ENCODE results near the gene ASPM.

Gene ASPM

DNA sequence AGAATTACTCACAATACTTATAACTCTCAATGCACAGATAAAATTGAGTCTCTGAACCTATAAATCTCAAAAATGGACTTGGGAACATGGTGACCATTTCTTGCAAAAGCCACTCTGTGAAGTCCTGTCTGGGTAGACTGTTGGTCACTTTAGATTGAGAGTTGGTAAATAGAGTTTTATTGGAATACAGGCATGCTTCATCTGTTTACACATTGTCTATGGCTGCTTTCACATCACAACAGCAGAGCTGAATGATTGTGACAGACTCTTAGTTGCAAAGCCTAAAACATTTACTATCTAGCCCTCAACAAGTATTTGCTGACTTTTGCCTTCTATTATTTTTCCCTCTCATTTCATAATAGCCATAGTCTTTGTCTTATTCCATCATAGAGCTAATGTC lies 24.1 kb upstream of the ASPM start:
- Histone ChIP-seq H3K4me3 (ENCODE audit: low read length) (no peak overlapping the region), H3K27me3 (ENCODE audit: control insufficient read depth, insufficient read depth, low read length) (no peaks in the 10 kb centered on the region), H3K27ac (ENCODE audit: low read depth, low read length) (no peak overlapping the region), H3K36me3 (ENCODE audit: control insufficient read depth, insufficient read depth, low read length) (no peaks in the 10 kb centered on the region), H3K9ac (ENCODE audit: low read length) (no peak overlapping the region), H3K4me1 (ENCODE audit: control insufficient read depth, insufficient read depth, low read length) (no peaks in the 10 kb centered on the region)

DNA sequence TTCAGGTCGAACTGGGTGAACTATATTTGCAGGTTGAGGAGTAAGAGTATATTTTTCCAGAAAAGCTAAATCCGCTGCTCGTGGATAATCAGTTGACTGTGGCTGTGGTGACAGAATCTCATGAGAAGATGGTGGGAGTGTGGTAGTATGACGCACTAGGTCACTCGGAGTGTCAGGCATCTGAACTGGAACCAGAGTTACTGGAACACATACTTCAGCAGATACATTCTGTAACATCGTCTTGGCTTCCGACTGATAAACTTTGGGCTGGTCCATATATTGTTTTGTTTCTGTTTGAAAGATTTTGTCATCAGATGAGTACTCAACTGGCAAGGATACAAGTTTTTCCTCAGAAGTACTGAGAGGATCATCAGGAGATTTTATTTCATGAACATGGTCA lies 13.0 kb upstream of the ASPM start:
- Histone ChIP-seq H3K4me1 (ENCODE audit: control insufficient read depth, insufficient read depth, low read length) (no peaks in the 10 kb centered on the region), H3K9ac (ENCODE audit: low read length) (no peak overlapping the region), H3K36me3 (ENCODE audit: control insufficient read depth, insufficient read depth, low read length) (peaks cover 7% of the 10 kb centered on the region), H3K27me3 (ENCODE audit: control insufficient read depth, insufficient read depth, low read length) (no peaks in the 10 kb centered on the region), H3K27ac (ENCODE audit: low read depth, low read length) (no peak overlapping the region), H3K4me3 (ENCODE audit: low read length) (no peak overlapping the region)

DNA sequence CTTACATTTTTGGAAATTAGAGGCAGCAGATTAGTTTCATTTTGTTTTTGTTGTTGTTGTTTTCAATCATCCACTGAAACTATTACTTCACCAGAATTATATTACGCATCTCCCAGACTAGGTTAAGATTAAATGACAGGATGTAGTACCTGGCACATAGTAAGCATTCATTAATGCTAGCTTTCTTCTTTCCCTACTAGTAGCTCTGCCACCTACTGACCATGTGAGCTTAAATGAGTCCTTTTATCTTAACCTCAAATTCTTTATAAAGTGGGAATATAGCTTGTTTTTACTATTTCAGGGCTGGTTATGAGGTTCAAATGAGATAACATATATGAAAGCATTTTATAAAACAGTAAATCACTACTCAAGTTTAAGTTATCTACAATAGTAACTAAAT lies 10.2 kb upstream of the ASPM start:
- Histone ChIP-seq H3K4me1 (ENCODE audit: control insufficient read depth, insufficient read depth, low read length) (no peaks in the 10 kb centered on the region), H3K9ac (ENCODE audit: low read length) (no peak overlapping the region), H3K27ac (ENCODE audit: low read depth, low read length) (no peak overlapping the region), H3K36me3 (ENCODE audit: control insufficient read depth, insufficient read depth, low read length) (peaks cover 7% of the 10 kb centered on the region), H3K27me3 (ENCODE audit: control insufficient read depth, insufficient read depth, low read length) (no peaks in the 10 kb centered on the region), H3K4me3 (ENCODE audit: low read length) (no peak overlapping the region)

DNA sequence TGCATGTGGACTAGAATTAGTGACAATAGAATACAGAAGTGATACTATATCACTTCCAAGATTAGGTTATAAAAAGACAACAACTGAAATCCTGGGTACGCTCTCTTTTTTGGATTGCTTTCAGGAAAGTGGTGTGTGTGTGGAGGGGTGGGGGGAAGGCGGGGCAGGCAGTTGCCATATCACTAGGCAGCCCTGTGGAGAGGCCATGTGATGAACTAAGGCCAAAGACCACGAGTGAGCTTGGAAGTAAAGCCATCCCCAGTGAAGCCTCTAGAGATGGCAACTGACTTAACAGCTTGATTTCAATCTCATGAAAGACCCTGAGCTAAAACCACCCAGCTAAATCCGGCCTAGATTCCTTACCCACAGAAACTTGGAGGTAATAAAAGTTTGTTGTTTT lies 6.2 kb upstream of the ASPM start:
- Histone ChIP-seq H3K36me3 (ENCODE audit: control insufficient read depth, insufficient read depth, low read length) (no peaks in the 10 kb centered on the region), H3K27me3 (ENCODE audit: control insufficient read depth, insufficient read depth, low read length) (no peaks in the 10 kb centered on the region), H3K4me3 (ENCODE audit: low read length) (no peak overlapping the region), H3K27ac (ENCODE audit: low read depth, low read length) (no peak overlapping the region), H3K9ac (ENCODE audit: low read length) (no peak overlapping the region), H3K4me1 (ENCODE audit: control insufficient read depth, insufficient read depth, low read length) (no peaks in the 10 kb centered on the region)

DNA sequence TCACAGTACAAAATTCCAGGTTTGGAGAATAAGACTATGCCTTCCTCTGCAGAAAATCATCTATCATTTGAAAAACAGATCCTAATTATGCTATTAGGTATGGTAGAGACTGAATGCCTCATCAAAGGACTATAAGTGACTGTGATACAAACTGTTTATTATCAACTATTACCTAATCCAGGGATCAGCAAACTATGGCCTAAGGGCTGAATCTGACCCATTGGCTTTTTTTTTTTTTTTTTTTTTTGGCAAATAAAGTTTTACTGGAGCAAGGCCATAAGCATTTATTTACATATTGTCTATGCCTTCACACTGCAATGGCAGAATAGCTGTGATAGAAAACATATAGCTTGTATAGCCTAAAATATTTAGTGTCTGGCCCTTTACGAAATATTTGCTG lies 4.7 kb upstream of the ASPM start:
- Histone ChIP-seq H3K9ac (ENCODE audit: low read length) (no peak overlapping the region), H3K27ac (ENCODE audit: low read depth, low read length) (no peak overlapping the region), H3K27me3 (ENCODE audit: control insufficient read depth, insufficient read depth, low read length) (no peaks in the 10 kb centered on the region), H3K36me3 (ENCODE audit: control insufficient read depth, insufficient read depth, low read length) (no peaks in the 10 kb centered on the region), H3K4me3 (ENCODE audit: low read length) (no peak overlapping the region), H3K4me1 (ENCODE audit: control insufficient read depth, insufficient read depth, low read length) (no peaks in the 10 kb centered on the region)

DNA sequence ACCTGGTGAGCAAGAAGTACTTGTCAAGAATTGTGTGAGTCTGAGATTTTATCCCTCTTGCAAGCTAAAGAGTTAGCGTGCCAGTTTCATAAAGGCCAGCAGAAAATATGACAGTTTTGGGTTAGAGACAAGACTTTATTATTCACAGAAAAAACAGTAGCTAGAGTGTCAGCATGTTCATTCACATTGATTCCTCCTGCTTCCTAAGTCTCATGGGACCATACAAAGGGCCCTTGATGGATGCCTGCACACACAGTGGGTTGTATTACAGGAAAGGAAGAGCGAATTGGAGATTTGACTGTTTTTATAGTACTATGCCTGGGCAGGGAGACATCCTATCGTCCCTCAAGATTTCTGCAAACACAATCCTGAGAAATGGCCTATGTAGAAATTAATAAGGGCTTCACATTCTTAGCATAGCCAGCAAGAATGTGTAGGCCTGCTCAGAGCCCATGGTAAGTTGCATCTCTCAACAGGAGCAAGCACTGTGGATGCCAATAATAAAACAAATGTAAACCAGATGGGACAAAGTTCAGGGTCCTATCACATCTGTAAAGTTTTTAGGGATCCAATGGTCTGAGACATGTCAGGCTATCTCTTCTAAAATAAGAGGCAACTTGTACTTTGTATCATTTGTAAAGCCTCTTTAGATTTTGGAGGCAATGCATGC lies 4.0 kb upstream of the ASPM start:
- no peaks in the 10 kb centered on the region for H3K4me1 ChIP-seq (ENCODE audit: control insufficient read depth, insufficient read depth, low read length)
- H3K27ac ChIP-seq (ENCODE audit: low read depth, low read length): no peak overlapping the region
- no peak overlapping the region for H3K9ac ChIP-seq (ENCODE audit: low read length)
- H3K36me3 ChIP-seq (ENCODE audit: control insufficient read depth, insufficient read depth, low read length): no peaks in the 10 kb centered on the region
- H3K4me3 ChIP-seq (ENCODE audit: low read length): no peak overlapping the region
- H3K27me3 ChIP-seq (ENCODE audit: control insufficient read depth, insufficient read depth, low read length): no peaks in the 10 kb centered on the region

DNA sequence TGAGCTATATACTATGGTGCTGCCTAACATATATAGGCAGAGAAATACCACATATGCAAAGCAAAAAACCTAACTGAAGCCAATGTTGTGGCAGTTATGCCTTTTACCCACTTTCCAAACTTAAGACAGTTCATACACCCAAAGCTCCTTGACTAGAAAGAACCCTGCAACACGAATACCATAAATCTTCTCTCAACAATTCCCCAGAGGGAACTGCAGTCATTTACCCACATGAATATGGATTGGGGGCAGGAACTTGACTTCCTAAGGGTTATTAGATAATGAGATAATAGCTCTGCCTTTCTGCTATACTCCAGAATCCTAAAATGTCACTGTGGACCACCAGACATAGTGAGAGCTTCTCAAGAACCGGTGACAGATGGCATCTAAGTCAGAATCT lies 2.9 kb upstream of the ASPM start:
- Histone ChIP-seq H3K27ac (ENCODE audit: low read depth, low read length) (no peak overlapping the region), H3K27me3 (ENCODE audit: control insufficient read depth, insufficient read depth, low read length) (no peaks in the 10 kb centered on the region), H3K4me1 (ENCODE audit: control insufficient read depth, insufficient read depth, low read length) (no peaks in the 10 kb centered on the region), H3K9ac (ENCODE audit: low read length) (no peak overlapping the region), H3K36me3 (ENCODE audit: control insufficient read depth, insufficient read depth, low read length) (no peaks in the 10 kb centered on the region), H3K4me3 (ENCODE audit: low read length) (no peak overlapping the region)

DNA sequence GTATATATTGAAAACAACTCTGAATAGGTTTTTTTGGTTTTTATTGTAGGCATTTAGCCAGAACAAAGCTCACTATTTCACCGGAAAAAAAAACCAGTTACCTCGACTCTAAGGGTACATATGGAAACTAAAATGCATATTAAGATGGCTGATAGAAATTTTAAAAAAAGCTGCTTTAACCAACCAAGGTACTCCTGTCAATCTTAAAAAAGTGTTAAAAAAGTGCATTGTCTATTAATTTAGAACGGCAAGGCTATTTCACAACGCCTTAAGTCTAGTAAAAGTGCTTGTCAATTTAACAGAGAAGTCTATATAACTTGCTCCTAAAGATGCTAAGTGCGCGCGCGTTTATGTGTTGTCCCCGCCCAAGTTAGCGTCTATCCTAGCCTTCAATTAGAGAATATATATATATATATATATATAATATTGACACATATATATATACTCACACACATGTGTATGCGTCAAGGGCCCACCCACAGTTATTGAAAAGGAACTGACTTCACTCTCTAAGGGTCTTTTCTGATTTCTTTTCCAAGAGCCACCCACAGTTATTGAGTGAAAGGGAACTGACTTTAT lies 934 bp downstream of the ASPM start:
- Histone ChIP-seq H3K36me3 (ENCODE audit: control insufficient read depth, insufficient read depth, low read length) (no peaks in the 10 kb centered on the region), H3K4me1 (ENCODE audit: control insufficient read depth, insufficient read depth, low read length) (no peaks in the 10 kb centered on the region), H3K9ac (ENCODE audit: low read length) (no peak overlapping the region), H3K27ac (ENCODE audit: low read depth, low read length) (no peak overlapping the region), H3K27me3 (ENCODE audit: control insufficient read depth, insufficient read depth, low read length) (no peaks in the 10 kb centered on the region), H3K4me3 (ENCODE audit: low read length) (peak overlapping the region; percentile 81)

DNA sequence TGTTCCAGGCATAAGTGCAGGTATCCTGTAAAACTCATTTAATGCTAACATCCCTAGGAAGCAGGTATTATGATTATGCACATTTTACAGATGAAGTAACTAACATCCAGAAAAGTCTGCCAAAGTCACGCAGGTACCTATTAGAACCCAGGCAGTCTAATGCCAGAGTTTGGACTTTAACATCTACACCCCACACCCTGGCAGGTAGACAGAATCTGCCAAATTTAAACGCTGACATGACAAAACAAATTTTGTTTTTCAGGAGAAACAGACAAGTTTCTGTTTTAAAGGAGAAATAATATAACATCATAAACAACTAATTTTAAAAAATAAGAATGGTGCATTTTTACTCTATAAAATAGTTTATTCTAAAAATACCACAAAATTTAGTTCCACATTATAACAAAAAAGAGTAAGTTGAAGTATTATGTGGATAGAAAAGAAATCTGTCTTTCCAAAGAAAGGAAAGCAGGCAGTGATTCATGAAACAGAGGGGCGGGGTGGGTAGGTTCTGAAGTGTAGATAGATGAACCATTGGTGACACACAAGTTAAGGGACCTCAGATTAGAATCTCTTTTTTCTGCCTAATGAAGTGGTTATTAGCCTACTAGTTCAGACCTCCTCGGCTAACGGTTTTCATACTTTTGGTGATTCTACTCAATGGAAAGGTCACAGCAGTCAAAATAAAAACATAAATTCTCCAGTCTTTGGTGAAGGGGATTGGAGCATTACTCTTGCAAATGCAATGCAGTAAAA lies 1.7 kb downstream of the ASPM start:
- no peak overlapping the region for H3K27ac ChIP-seq (ENCODE audit: low read depth, low read length)
- H3K4me3 ChIP-seq (ENCODE audit: low read length): no peak overlapping the region
- H3K4me1 ChIP-seq (ENCODE audit: control insufficient read depth, insufficient read depth, low read length): no peaks in the 10 kb centered on the region
- no peaks in the 10 kb centered on the region for H3K27me3 ChIP-seq (ENCODE audit: control insufficient read depth, insufficient read depth, low read length)
- H3K9ac ChIP-seq (ENCODE audit: low read length): no peak overlapping the region
- H3K36me3 ChIP-seq (ENCODE audit: control insufficient read depth, insufficient read depth, low read length): no peaks in the 10 kb centered on the region

DNA sequence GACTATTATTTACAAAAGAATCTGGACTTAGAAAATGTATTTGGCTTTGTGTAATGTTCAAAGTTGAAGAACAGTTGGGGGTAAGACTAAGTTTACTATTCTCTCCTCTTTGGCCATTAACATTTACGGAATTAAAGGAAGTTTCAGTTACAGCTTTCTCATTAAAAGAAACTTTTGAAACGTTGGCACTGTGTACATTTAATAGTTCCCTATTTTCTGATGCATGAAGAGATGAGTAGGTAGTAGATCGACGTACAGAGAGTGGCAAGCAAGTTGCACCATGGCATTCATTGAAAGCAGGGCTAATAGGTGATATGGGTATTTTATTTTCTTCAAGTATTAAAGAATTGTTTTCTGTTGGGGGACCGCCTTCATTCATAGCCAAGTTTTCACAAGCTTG lies 3.2 kb downstream of the ASPM start:
- no peaks in the 10 kb centered on the region for H3K27me3 ChIP-seq (ENCODE audit: control insufficient read depth, insufficient read depth, low read length)
- H3K4me3 ChIP-seq (ENCODE audit: low read length): no peak overlapping the region
- no peaks in the 10 kb centered on the region for H3K36me3 ChIP-seq (ENCODE audit: control insufficient read depth, insufficient read depth, low read length)
- H3K27ac ChIP-seq (ENCODE audit: low read depth, low read length): no peak overlapping the region
- H3K9ac ChIP-seq (ENCODE audit: low read length): no peak overlapping the region
- H3K4me1 ChIP-seq (ENCODE audit: control insufficient read depth, insufficient read depth, low read length): no peaks in the 10 kb centered on the region

DNA sequence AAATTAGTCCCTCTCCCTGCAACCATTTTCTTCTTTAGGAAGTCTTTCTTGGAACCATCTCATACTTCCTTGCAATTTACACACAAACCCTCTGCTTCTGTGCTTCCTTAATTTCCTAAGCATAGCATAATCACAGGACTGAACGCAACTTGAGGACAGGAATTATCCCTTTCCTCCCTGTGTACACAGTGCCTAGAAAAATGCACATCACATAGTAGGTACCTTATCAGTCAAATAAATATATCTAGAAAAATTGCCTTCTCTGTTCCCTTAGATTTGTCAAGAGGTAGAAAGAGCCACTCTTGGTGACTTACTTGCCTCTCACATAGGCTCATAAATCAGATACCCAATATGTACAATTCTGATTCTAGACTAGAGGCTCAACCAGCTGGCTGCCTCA lies 4.9 kb downstream of the ASPM start:
- H3K9ac ChIP-seq (ENCODE audit: low read length): no peak overlapping the region
- H3K27me3 ChIP-seq (ENCODE audit: control insufficient read depth, insufficient read depth, low read length): no peaks in the 10 kb centered on the region
- H3K36me3 ChIP-seq (ENCODE audit: control insufficient read depth, insufficient read depth, low read length): no peaks in the 10 kb centered on the region
- no peaks in the 10 kb centered on the region for H3K4me1 ChIP-seq (ENCODE audit: control insufficient read depth, insufficient read depth, low read length)
- H3K27ac ChIP-seq (ENCODE audit: low read depth, low read length): no peak overlapping the region
- H3K4me3 ChIP-seq (ENCODE audit: low read length): no peak overlapping the region

DNA sequence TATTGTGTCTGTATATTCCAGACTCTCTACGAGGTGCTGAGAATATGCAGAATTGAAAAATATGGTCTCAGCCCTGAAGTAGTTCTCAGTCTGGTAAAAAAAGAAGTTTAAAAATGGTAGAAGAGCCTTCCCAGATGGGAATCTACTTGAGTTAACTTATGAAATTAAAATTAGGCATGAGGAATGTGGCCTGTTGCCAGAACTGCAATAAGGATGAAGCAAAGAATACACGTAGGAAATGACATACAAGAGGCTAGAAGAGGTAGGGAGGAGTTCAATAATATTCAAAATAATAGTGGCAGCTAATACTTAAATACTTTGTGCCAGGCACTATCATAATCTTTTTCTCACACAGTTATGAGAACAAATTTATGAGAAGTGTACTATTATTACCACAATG lies 6.3 kb downstream of the ASPM start:
- Histone ChIP-seq H3K4me1 (ENCODE audit: control insufficient read depth, insufficient read depth, low read length) (no peaks in the 10 kb centered on the region), H3K27ac (ENCODE audit: low read depth, low read length) (no peak overlapping the region)

DNA sequence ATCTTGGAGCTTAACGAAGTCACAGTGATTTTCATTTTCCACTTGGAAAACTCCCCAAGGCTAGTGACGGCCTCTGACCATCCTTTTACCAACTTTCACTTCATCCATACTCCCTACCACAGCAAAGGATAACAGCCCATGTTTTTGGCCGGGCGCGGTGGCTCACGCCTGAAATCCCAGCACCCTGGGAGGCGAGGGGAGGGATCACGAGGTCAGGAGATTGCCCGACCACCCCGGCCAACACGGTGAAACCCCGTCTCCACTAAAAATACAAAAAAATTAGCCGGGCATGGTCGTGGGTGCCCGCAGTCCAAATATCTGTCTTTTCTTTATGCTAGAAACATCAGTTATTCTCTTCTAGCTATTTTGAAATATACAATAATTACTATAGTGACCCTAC lies 7.3 kb downstream of the ASPM start:
- H3K9ac ChIP-seq (ENCODE audit: low read length): no peak overlapping the region
- no peak overlapping the region for H3K27ac ChIP-seq (ENCODE audit: low read depth, low read length)
- no peaks in the 10 kb centered on the region for H3K4me1 ChIP-seq (ENCODE audit: control insufficient read depth, insufficient read depth, low read length)

More for the DNA sequence above, 6.3 kb downstream of the ASPM start:
- H3K9ac ChIP-seq (ENCODE audit: low read length): no peak overlapping the region
- no peaks in the 10 kb centered on the region for H3K27me3 ChIP-seq (ENCODE audit: control insufficient read depth, insufficient read depth, low read length)
- no peak overlapping the region for H3K4me3 ChIP-seq (ENCODE audit: low read length)
- H3K36me3 ChIP-seq (ENCODE audit: control insufficient read depth, insufficient read depth, low read length): no peaks in the 10 kb centered on the region

More for the DNA sequence above, 7.3 kb downstream of the ASPM start:
- Histone ChIP-seq H3K4me3 (ENCODE audit: low read length) (no peak overlapping the region), H3K36me3 (ENCODE audit: control insufficient read depth, insufficient read depth, low read length) (no peaks in the 10 kb centered on the region), H3K27me3 (ENCODE audit: control insufficient read depth, insufficient read depth, low read length) (no peaks in the 10 kb centered on the region)

Measured in rectal smooth muscle tissue (tissue), 1 donor.